ENCODE data around the gene BSPRY.
"Not testable (repeated sequence)": the region's sequence is repeated elsewhere in the genome, so short reads cannot be mapped to it uniquely, and the experiment has no call there.

BSPRY gene

GRCh38 chr9:113380869-113381378, 31.6 kb downstream of the BSPRY start:
- Histone ChIP-seq H3K27me3 (ENCODE audit: insufficient read depth, low read depth) (no peaks in the 10 kb centered on the region), H3K4me2 (peak overlapping the region; percentile 72), H3K79me2 (ENCODE audit: insufficient read depth, low read depth) (no peaks in the 10 kb centered on the region), H3K4me3 (IDR thresholded peaks at IDR 0.05; ENCODE audit: insufficient read depth, low read depth, low read length) (no peak overlapping the region), H4K20me1 (ENCODE audit: insufficient read depth) (no peaks in the 10 kb centered on the region), H3K36me3 (ENCODE audit: insufficient read depth) (no peaks in the 10 kb centered on the region), H3K27ac (peak overlapping the region; percentile 56), H2AFZ (ENCODE audit: low read depth) (peak overlapping the region; percentile 85), H3K4me1 (ENCODE audit: low read depth, poor library complexity, severe bottlenecking) (peaks cover 27% of the 10 kb centered on the region), H3K9ac (no peak overlapping the region; the same call in 1 of the 2 replicates)
- no peak for TF ChIP-seq CTCF (conservative IDR thresholded peaks at IDR 0.05; ENCODE audit: low read depth, low read length)

GRCh38 chr9:113381441-113381840, 32.1 kb downstream of the BSPRY start:
- not testable (repeated sequence) for H3K4me3 ChIP-seq (IDR thresholded peaks at IDR 0.05; ENCODE audit: insufficient read depth, low read depth, low read length); H3K27me3 ChIP-seq (ENCODE audit: insufficient read depth, low read depth)
- H3K4me1 ChIP-seq (ENCODE audit: low read depth, poor library complexity, severe bottlenecking) = peaks cover 27% of the 10 kb centered on the region

GRCh38 chr9:113381909-113382411, 32.6 kb downstream of the BSPRY start:
- TF ChIP-seq CTCF (conservative IDR thresholded peaks at IDR 0.05; ENCODE audit: low read depth, low read length) = no peak
- Histone ChIP-seq H3K27ac (no peak overlapping the region), H3K4me3 (IDR thresholded peaks at IDR 0.05; ENCODE audit: insufficient read depth, low read depth, low read length) (no peak overlapping the region), H2AFZ (ENCODE audit: low read depth) (no peak overlapping the region), H4K20me1 (ENCODE audit: insufficient read depth) (no peaks in the 10 kb centered on the region), H3K4me1 (ENCODE audit: low read depth, poor library complexity, severe bottlenecking) (peaks cover 27% of the 10 kb centered on the region), H3K9ac (no peak overlapping the region), H3K27me3 (ENCODE audit: insufficient read depth, low read depth) (no peaks in the 10 kb centered on the region), H3K4me2 (no peak overlapping the region), H3K79me2 (ENCODE audit: insufficient read depth, low read depth) (no peaks in the 10 kb centered on the region), H3K36me3 (ENCODE audit: insufficient read depth) (no peaks in the 10 kb centered on the region)

More at GRCh38 chr9:113381441-113381840, 32.1 kb downstream of the BSPRY start:
- H3K36me3 ChIP-seq (ENCODE audit: insufficient read depth); H3K27ac ChIP-seq; H3K4me2 ChIP-seq; H3K79me2 ChIP-seq (ENCODE audit: insufficient read depth, low read depth); H4K20me1 ChIP-seq (ENCODE audit: insufficient read depth); H3K9ac ChIP-seq: not testable (repeated sequence)
- 0 out of 2 replicates have a peak overlapping the region, but pooled peaks have one; percentile 34 for H2AFZ ChIP-seq (ENCODE audit: low read depth)

- no peak for TF ChIP-seq CTCF (conservative IDR thresholded peaks at IDR 0.05; ENCODE audit: low read depth, low read length)
- no peak overlapping the region for H2AFZ ChIP-seq (ENCODE audit: low read depth)
- H3K9ac ChIP-seq = no peak overlapping the region
- no peak overlapping the region for H3K4me3 ChIP-seq (IDR thresholded peaks at IDR 0.05; ENCODE audit: insufficient read depth, low read depth, low read length)
- H3K27ac ChIP-seq = no peak overlapping the region
- no peak overlapping the region for H3K4me2 ChIP-seq
- H3K36me3 ChIP-seq (ENCODE audit: insufficient read depth) = no peaks in the 10 kb centered on the region
- H3K27me3 ChIP-seq (ENCODE audit: insufficient read depth, low read depth) = no peaks in the 10 kb centered on the region
- peaks cover 1% of the 10 kb centered on the region for H3K4me1 ChIP-seq (ENCODE audit: low read depth, poor library complexity, severe bottlenecking)
- H4K20me1 ChIP-seq (ENCODE audit: insufficient read depth) = no peaks in the 10 kb centered on the region
- no peaks in the 10 kb centered on the region for H3K79me2 ChIP-seq (ENCODE audit: insufficient read depth, low read depth)
These were observed 37.4 kb downstream of the BSPRY start for GRCh38 chr9:113386571-113387393.

All from KMS-11 (cell line).